ENCODE results near the gene HDAC8.
"Not testable (repeated sequence)": the region's sequence is repeated elsewhere in the genome, so short reads cannot be mapped to it uniquely, and the experiment has no call there.

The HDAC8 gene

DNA sequence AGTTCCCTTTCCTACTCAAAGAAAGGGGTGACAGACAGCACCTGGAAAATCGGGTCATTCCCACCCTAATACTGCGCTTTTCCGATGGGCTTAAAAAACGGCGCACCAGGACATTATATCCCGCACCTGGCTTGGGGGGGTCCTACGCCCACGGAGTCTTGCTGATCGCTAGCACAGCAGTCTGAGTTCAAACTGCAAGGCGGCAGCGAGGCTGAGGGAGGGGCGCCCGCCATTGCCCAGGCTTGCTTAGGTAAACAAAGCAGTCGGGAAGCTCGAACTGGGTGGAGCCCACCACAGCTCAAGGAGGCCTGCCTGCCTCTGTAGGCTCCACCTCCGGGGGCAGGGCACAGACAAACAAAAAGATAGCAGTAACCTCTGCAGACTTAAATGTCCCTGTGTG is 131.9 kb downstream of the HDAC8 start:
- not testable (repeated sequence) for DNase-seq

DNA sequence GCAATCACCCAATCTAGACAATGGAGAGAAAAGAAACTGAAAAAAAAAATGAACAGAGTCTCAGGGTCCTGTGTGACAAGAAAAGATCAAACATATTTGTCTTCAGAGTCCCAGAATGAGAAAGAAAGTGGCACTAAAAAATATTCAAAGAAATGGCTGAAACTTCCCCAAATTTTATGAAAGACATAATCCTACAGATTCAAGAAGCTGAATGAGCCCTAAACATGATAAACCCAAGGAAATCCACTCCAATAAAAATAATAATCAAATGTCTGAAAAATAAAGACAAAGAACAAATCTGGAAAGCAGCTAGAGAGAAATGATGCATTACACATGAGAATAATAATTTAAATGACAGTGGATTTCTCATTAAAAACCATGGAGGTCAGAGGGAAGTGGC is 136.6 kb downstream of the HDAC8 start:
- no peak for DNase-seq

DNA sequence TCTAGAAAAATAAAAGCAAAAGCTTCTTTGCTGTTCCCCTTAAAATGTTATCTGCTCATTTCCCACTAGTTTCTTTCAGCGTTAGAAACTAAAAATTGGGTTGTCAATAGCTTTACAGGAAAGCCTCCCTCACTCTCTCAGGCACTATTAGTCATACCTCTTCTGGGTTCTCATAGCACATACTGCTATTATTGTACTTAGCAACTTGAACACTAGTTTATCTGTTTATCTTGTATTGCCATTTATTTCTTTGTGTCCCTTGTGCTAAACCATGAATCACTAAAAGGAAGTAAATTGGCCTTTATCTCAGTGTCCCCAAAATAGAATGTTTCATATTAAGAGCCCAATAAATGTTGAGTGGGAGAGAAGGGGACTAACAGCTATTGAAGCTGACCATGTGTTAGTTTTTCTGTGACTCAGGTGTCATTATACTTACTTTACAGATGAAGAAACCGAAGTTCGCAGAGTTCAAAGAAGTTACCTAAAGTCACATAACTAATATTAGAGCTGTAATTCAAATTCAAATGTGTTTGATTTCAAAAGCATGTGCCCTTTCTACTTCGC is 142.2 kb downstream of the HDAC8 start:
- DNase-seq = no peak

DNA sequence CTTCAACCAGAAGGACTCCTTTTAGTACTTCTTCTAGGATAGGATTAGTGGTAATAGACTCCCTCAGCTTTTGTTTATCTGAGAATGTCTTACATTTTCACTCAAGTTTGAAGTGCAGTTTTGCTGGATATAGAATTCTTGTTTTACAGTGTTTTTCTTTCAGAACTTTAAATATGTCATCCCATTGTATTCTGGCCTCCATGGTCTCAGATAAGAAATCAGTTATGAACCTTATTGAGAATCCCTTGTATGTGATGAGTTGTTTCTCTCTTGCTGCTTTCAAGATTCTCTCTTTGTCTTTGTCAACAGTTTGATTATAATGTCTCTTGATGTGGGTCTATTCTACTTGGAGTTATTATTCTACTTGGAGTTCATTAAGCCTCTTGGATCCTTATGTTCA is 150.8 kb downstream of the HDAC8 start:
- DNase-seq = no peak

DNA sequence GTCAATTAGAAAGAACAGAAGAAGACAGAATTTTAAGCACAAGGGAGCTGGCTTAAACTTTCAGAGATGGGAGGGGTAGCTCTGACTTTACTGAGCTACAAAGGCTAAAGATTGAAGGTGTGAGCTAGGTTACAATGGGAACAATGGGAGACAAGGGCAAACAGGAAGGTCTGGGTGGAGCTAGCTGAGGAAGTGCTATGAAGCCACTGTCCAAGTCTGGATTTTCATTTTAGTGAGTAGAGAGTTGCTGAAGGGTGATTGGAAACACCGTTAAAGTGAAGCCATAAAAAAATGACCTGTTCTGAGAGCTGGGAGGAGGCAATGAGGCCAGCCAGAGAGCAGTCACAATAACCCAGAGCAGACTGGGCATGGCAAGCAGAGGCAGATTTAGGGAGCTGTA is 162.7 kb downstream of the HDAC8 start:
- no peak for DNase-seq

DNA sequence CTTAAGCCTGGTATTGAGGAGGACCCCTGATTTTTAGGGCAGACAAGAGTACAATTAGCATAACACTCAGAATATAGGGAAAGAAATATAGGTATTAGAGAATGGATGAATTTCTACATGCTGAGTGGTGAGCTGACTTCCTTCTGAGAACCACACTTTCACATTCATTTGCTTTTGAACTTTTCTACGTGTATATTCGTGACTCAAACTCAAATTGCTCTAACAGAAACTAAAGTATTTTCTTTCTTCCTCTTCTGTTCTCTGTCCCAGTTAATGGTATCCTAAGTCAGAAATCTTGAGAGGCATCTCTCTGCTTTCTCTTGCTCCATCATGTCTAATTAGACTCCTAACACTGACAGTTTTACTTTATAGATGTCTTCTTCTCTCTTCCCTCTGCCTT is 163.8 kb downstream of the HDAC8 start:
- DNase-seq = no peak

DNA sequence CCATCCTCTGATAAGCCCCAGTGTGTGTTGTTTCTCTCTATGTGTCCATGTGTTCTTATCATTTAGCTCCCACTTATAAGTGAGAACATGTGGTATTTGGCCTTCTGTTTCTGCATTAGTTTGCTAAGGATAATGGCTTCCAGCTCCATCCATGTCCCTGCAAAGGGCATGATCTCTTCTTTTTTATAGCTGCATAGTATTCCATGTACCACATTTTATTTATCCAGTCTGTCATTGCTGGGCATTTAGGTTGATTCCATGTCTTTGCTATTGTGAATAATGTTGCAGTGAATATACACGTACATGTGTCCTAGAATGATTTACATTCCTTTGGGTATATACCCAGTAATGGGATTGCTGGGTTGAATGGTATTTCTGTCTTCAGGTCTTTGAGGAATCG is 167.5 kb downstream of the HDAC8 start:
- DNase-seq = not testable (repeated sequence)

DNA sequence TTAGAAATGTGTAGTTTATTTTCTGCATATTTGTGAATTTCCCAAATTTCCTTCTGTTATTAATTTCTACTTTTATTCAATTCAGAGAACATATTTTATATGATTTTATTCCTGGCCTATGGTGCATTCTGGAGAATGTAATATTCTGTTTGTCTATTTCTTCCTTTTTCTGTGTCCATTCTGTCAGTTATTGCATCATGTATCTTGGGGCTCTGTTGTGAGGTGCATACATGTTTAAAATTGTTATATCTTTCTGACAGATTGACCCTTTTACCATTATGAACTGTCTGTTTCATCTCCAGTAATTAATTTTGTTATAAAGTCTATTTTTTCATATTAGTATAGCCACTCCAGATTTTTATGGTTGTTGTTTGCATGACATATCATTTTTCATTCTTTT is 170.0 kb downstream of the HDAC8 start:
- no peak for DNase-seq

DNA sequence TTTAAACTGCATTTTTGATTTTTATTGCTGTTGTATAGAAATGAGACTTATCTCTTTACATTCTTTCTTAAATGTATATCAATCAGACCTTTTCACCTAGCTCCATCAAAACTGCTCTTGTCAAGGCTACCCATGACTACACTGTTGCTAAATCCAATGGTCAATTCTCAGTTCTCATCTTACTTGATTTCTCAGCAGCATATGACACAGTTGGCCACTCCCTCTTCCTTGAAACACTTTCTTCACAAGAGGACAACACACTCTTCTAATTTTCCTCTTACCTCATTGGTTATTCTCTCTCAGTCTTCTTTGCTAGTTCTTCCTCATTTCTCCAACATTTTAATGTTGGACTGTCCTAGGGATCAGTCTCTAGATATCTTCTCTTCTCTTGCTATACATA is 172.8 kb downstream of the HDAC8 start:
- DNase-seq = no peak

DNA sequence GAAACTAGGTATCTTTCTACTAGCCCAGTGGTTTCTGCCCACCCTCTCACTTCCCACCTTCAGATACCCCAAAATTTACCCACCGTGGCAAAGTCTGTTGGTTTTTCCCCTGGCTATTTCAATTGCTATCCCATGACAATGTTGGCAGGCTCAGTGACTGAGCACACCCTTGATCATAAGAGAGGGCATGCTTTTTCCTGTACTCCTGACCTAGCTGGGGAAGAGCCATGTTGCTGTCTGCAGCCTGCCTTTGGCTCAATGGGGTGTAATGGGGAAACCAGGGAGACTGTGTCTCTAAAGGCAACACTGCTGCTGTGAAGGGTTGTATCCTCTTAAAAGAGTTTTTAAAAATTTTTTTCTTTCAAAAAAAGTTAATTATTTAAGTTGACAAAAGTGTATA is 176.5 kb downstream of the HDAC8 start:
- no peak for DNase-seq

DNA sequence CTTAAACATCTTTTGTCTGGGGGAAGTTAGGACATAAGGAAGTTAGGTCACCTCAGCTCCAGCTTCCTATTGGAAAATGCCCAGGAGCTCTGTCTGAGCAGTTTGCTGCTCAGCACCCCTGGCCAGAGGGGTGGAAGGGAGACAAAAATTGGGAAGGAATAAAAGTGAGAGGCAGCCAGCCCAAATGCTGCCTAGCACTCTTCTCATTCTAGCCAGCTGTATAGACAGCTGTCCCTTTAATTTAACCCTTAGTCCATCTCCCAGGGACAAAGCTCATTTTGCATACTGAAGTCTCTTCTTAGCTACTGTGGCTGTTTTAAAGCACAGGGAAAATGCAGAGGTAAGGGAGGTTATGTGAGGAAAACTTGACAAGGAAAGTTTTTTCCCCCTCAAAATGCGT is 177.4 kb downstream of the HDAC8 start:
- DNase-seq = no peak

DNA sequence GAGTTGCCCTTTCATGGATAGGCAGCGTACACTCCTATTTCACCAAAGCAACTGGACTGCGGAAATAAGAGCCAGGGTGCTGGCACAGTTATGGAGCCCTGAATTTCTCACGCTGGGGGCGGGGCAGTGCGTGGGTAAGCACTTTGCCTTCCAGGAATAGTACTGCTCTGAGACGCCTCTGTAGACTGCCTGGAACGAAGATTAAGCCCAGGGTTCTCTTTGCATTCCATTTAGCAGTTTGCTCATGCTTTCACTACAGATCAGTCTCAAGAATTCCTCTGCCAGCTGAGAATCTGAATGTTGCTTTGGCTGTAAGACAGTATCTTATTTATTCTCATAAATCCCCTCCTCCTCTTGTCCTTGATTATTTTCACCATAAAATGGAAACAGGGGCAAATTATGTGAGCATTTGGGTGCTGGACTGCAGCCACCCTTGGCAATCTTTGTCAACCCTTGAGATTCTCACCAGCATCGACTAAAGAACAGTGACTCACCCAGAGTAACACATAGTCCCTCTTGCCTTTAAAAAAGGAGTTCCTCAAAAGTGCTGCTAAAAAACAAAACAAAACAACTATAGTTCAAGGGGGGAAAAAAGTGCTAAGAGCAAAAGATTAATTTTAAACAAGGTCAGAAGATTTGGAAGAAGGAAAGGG is 178.0 kb downstream of the HDAC8 start:
- no peak for DNase-seq

DNA sequence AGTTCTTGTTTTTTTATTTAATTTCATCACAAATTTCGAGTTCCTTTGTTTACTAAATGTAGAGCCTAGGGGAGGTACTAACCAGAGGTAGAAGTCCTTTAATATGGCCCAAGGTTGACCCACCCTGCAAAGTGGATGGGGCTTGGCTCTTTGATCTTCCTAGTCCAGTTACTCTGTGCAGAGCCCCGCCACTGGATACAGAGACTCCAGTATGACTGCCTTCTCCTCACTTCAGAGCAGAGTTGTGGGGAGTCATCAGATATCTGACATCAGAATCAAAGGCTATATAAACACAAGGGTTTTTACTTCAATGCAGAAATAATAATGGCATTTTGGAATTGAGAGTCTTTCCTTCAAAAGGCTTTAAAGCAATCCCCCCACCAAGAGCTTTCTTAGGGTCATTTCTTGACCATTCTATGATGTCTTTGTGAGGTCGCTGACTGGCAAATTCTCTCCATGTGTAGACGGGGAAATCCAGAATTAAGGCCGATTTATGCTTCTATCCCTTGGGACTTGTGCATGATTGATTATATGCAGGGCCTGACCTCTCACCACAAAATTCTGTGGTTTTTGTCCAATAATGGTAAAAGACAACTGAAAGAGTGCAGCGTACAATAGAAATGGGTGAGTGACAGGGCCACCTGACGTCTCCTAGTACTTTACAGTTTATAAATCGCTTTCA is 178.7 kb downstream of the HDAC8 start:
- no peak for DNase-seq

DNA sequence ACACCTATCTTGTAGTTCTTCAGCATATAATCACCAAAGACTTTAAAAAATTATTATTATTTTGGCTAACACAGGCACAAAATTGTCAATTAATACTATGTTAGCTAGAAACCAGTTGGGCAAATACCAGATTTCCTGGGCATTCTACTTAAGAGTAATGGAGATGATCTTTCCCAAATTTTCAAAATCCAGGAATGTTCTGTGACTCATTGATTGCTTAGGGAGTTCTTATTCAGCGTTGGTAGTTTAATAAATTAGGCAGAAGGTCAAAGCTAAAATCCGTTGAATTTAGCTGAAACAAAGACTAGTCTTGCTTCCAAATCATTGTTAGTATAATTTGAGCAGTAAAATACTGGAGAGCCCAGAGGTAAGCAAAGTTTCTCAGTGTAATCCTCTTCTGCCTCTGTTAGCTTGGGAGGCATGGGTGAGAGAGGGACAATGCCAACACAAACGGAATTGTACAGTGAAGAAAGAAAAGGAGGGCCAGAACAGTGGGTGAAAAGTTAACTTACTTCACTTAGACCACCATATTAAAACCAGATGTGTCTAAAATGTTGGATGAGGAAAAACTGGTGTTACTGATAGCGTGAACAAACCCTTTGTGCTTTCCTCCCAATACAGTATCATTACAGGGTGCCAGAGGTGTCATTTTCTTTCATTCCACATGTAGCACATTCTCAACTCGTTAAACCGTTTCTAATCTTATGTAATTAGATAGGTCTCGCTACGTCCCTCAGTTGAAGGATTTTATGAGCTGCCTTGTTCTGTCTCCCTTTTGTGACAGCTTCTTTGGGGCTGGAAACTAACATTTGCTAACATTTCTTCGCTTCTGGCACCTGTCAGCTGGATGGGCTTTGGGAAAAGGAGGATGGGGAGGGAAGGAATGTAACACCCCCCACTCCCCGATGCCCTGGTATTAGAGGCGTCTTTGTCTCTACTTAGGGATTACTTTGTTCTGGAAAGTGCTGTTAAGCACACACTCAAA is 179.5 kb downstream of the HDAC8 start:
- DNase-seq = no peak

DNA sequence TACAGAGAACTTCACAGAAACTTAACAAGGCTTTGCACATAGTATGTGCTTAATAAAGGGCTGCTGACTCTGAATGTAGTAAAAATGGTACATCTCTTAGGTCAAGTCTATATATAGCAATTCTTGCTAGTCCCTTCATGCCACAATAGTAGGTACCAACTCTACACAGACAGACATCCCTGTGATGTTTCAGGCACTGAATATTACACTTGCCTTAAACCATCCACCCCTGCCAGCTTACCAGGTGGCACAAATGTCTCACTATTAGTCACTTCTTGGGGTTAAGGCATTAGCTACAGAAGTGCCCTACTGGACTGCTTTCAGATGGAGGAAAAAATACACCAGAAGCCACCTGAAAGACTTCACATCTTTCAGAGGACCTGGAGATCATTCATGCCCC is 180.6 kb downstream of the HDAC8 start:
- DNase-seq = no peak

DNA sequence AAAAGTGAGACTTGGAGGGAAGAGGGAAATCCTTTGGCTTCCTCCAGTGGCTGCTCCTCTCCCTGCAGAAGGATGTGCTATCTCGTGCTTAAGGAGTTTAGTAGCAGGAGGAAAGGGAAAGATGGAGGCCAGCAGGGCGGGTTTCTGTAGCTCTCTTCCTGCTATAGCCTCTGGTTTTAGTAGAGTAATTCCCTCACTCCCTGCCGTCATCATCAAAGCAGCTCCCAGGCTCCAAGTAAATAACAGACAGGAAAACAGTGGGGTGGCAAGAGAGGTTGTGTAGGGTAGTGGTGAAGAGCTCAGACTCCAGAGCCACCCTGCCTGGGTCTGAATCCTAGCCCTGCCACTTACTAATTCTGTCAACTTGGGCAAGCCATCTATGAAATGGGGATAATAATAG is 185.4 kb downstream of the HDAC8 start:
- no peak for DNase-seq

DNA sequence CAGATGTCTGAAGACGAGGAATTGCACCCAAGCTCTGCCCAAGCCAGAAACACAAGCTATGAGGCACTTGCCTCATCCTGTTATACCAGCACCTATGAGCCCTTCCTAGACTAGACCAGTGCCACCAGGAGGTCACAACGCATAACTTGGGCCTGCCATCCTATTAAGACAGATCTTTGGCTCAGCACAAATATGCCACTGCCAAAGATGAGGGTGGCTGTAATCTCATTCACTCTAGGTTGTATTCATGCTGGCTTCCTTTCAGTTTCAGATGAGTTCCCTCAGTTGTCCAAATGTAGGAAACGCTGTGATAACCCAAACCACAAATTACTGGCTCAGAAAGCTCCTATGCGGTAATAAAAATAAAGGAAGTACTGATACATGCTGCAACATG is 190.4 kb downstream of the HDAC8 start:
- DNase-seq = no peak

DNA sequence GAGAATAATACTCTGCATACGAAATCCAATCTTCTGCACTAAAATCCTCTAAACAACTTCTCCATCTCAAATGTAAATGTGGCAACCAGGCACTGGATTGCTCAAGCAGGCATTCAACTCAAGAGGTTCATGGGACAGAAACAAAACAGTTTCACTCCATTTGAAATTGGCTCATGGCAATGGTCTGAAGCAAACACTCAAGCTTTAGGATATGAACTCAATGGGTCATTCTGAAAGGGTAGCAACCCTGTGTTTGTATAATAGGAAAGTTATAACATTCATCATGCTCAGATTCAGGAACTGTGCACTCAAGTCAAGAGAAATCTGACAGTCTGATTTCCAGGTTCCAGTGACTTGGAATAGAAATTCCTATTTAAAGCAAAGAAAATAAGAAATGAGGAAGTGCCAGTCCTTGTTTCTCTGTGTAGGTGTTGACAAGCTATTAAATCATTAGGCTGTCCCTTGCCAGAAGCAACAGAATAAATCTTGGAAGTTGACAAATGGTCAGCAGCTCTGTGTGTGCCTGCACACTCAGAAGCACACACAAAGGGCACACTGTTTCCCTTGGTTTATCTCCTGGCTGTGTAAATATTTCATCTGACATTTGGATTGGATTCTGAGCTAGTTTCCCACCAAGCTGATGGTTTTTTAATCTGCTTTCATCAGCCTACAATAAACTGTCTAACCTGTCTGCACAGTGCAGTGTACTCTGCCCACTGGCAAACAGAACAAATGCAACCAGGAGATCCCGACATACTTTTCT is 191.0 kb downstream of the HDAC8 start:
- DNase-seq = no peak

DNA sequence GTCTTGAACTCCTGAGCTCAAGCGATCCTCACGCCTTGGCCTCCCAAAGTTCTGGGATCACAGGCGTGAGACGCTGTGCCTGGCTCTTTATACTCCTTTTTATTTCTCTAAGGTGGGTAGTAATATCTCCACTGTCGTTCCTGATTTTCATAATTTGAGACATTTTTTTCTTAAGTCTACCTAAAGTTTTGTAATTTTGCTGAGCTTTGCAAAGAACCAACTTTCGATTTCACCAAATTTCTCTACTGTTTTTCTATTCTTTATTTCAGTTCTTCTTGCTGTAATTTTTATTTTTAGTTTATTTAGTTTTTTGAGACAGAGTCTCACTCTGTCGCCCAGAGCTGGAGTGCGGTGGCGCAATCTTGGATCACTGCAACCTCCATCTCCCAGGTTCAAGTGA is 196.5 kb downstream of the HDAC8 start:
- no peak for DNase-seq

DNA sequence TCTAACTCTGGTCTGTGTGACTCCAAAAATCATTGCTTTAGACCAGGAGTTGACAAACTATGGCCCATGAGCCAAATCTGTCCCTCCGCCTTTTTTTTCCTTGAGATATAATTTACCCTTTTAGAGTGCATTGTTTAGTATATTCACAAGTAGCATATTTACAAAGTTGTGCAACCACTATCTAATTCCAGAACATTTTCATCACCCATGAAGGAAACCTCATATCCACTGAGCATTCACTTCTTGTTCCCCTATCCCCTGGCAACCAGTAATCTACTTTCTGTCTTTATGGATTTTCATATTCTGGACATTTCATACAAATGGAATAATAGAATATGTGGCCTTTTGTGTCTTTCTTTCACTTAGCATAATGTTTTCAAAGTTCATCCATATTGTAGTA is 199.5 kb downstream of the HDAC8 start:
- no peak for DNase-seq

DNA sequence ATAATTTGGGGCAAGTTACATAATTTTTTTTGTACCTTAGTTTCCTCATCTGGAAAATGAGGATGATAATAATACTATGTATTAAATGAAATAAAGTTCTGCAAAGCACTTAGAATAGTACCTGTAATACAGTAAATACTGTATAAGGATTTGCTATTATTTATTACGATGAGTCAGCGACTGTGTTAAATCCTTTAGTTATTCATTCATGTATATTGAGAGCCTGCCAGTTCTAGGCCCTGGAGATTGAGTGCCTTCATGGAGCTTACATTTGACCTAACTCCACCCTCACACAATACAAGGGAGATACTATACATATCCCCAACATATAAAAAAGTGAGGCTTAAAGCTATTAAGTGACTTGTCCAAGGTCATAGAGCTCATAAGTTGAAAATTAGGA is 199.9 kb downstream of the HDAC8 start:
- no peak for DNase-seq

DNA sequence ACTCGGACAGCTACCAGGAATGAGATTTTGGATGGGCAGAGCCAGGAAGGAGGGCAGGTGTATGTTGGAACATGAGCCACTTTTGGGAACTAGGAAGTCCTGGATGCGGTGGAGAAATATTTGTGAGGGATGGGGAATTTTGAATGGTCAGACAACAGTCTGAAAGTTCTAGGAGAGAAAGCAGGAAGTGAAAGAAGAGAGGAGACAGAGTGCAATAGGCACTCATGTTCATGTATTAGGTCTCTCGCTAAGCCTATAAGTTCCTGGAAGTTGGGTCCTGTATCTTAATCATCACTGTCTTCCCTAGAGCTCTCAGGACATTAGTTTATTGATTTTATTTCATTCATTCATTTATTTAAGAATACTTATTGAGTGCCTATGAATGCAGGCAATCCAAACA is 201.2 kb downstream of the HDAC8 start:
- DNase-seq = no peak

DNA sequence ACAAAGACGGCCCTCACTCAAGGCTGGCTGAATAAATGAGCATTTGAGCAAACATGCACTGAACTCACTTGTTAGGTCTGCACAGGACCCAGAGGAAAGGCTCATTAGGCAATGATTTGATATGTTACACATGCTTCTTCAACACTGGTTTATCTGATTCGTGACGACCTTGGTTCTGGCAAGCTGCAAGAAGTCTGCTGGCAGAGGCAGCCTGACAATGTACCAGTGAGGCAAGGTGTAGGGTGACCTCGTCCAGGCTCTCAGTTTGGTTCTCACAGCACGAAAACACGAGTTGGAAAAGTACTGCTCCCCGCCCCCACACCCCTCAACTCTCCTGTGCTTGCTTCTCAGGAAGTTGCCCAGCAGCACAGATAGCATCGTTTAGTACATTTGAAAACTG is 203.8 kb downstream of the HDAC8 start:
- no peak for DNase-seq

Measured in COR-L47 (cell line).